ENCODE data around the gene TNFRSF11A. TPM values are rescaled to one million over a fixed set of nuclear protein-coding genes. Genes with fewer than 3 reads are reported as not detected.

TNFRSF11A gene
- total RNA-seq, 4 donors from 2014 or later: 1.4 to 3.2 (median 1.8) TPM; not detected in 1

- ATAC-seq (no peak), DNase-seq (no peak)
- Histone ChIP-seq H3K4me1 (no peaks in the 10 kb centered on the region), H3K9me3 (no peaks in the 10 kb centered on the region), H3K36me3 (no peaks in the 10 kb centered on the region), H3K27ac (no peak overlapping the region), H3K27me3 (no peaks in the 10 kb centered on the region), H3K4me3 (no peak overlapping the region)
- intact Hi-C loops (cut with DNase I; ENCODE audit: low total_unique reads): no loop called here
- TF ChIP-seq CTCF (IDR thresholded peaks at IDR 0.05 in 4 of 5, conservative IDR thresholded peaks at IDR 0.05 in 1 of 5): no peak
- TF ChIP-seq POLR2A (IDR thresholded peaks at IDR 0.05): no peak
- in situ Hi-C loops (cut with MboI; ENCODE audit: low sequenced_read_pairs in 4 of 4): no loop called here
Observed at GRCh38 chr18:62361288-62361687, 36.2 kb downstream of the TNFRSF11A start.

- no peaks in the 10 kb centered on the region for H3K4me1 ChIP-seq
- intact Hi-C loops (cut with DNase I; ENCODE audit: low total_unique reads) (no loop called here), in situ Hi-C loops (cut with MboI; ENCODE audit: low sequenced_read_pairs in 4 of 4) (no loop called here)
- TF ChIP-seq CTCF (IDR thresholded peaks at IDR 0.05 in 4 of 5, conservative IDR thresholded peaks at IDR 0.05 in 1 of 5) (no peak), POLR2A (IDR thresholded peaks at IDR 0.05) (no peak)
- H3K27me3 ChIP-seq: no peaks in the 10 kb centered on the region
- DNase-seq (no peak), ATAC-seq (no peak)
- no peak overlapping the region for H3K27ac ChIP-seq
- no peaks in the 10 kb centered on the region for H3K36me3 ChIP-seq
- no peaks in the 10 kb centered on the region for H3K9me3 ChIP-seq
- no peak overlapping the region for H3K4me3 ChIP-seq
Observed at GRCh38 chr18:62364558-62364957, 39.4 kb downstream of the TNFRSF11A start.

GRCh38 chr18:62365420-62365819 lies 40.3 kb downstream of the TNFRSF11A start:
- Histone ChIP-seq H3K9me3 (no peaks in the 10 kb centered on the region), H3K36me3 (no peaks in the 10 kb centered on the region), H3K4me1 (no peaks in the 10 kb centered on the region), H3K27me3 (no peaks in the 10 kb centered on the region), H3K4me3 (no peak overlapping the region), H3K27ac (no peak overlapping the region)
- in situ Hi-C loops (cut with MboI; ENCODE audit: low sequenced_read_pairs in 4 of 4): no loop called here
- ATAC-seq: no peak
- intact Hi-C loops (cut with DNase I; ENCODE audit: low total_unique reads): no loop called here
- DNase-seq: no peak
- no peak for TF ChIP-seq CTCF (IDR thresholded peaks at IDR 0.05 in 4 of 5, conservative IDR thresholded peaks at IDR 0.05 in 1 of 5)

GRCh38 chr18:62366992-62367391 lies 41.9 kb downstream of the TNFRSF11A start:
- no peak for DNase-seq
- Histone ChIP-seq H3K4me1 (no peaks in the 10 kb centered on the region), H3K27ac (no peak overlapping the region), H3K9me3 (no peaks in the 10 kb centered on the region), H3K4me3 (no peak overlapping the region), H3K27me3 (no peaks in the 10 kb centered on the region), H3K36me3 (no peaks in the 10 kb centered on the region)
- in situ Hi-C loops (cut with MboI; ENCODE audit: low sequenced_read_pairs in 4 of 4): no loop called here
- TF ChIP-seq CTCF (IDR thresholded peaks at IDR 0.05 in 4 of 5, conservative IDR thresholded peaks at IDR 0.05 in 1 of 5) (no peak), POLR2A (IDR thresholded peaks at IDR 0.05) (no peak)
- intact Hi-C loops (cut with DNase I; ENCODE audit: low total_unique reads): no loop called here
- no peak for ATAC-seq

GRCh38 chr18:62368100-62368499 lies 43.0 kb downstream of the TNFRSF11A start:
- Histone ChIP-seq H3K27me3 (no peaks in the 10 kb centered on the region), H3K4me3 (no peak overlapping the region), H3K9me3 (no peaks in the 10 kb centered on the region), H3K4me1 (no peaks in the 10 kb centered on the region), H3K36me3 (no peaks in the 10 kb centered on the region), H3K27ac (no peak overlapping the region)
- ATAC-seq: no peak
- DNase-seq: no peak
- in situ Hi-C loops (cut with MboI; ENCODE audit: low sequenced_read_pairs in 4 of 4): no loop called here
- intact Hi-C loops (cut with DNase I; ENCODE audit: low total_unique reads): no loop called here
- TF ChIP-seq CTCF (IDR thresholded peaks at IDR 0.05 in 4 of 5, conservative IDR thresholded peaks at IDR 0.05 in 1 of 5) (no peak), POLR2A (IDR thresholded peaks at IDR 0.05) (no peak)

Measured in gastrocnemius medialis (tissue), 4 donors.